KMS-11 (cell line): ENCODE results near the gene UTP4.
"Not testable (repeated sequence)": the region's sequence is repeated elsewhere in the genome, so short reads cannot be mapped to it uniquely, and the experiment has no call there.

Experiments used
- H2AFZ ChIP-seq: fragments of 200-600 bp; sonication (generic); 2 replicates; pipeline ENCODE4 v1.6.1; 2016; ENCODE audit warnings: antibody characterized with exemption, mixed run types, low read depth
- H3K27ac ChIP-seq: fragments of 200-600 bp; sonication (generic); 2 replicates; pipeline ENCODE4 v1.6.1; 2016; ENCODE audit warnings: mild to moderate bottlenecking, mixed run types
- H3K27me3 ChIP-seq: fragments of 200-600 bp; sonication (generic); 2 replicates; pipeline ENCODE4 v1.6.1; 2017; ENCODE audit warnings: mild to moderate bottlenecking, low read depth, mixed run types, moderate library complexity; ENCODE audit not compliant: insufficient read depth
- H3K36me3 ChIP-seq: fragments of 200-600 bp; sonication (generic); 2 replicates; pipeline ENCODE4 v1.6.1; 2017; ENCODE audit warnings: mild to moderate bottlenecking, mixed run types; ENCODE audit not compliant: insufficient read depth
- H3K4me1 ChIP-seq: fragments of 200-600 bp; sonication (generic); 2 replicates; pipeline ENCODE4 v1.6.1; 2016; ENCODE audit warnings: mild to moderate bottlenecking, low read depth, mixed run types; ENCODE audit not compliant: poor library complexity, severe bottlenecking
- H3K4me2 ChIP-seq: fragments of 200-600 bp; sonication (generic); 2 replicates; pipeline ENCODE4 v1.7.0; 2016; ENCODE audit warnings: mild to moderate bottlenecking, mixed run types
- H3K4me3 ChIP-seq: fragments of 200-600 bp; sonication (generic); IDR thresholded peaks from 2 replicates; pipeline ENCODE4 v1.6.1; 2017; ENCODE audit warnings: low read depth, low read length, mixed read lengths; ENCODE audit not compliant: insufficient read depth
- H3K79me2 ChIP-seq: fragments of 200-600 bp; sonication (generic); 2 replicates; pipeline ENCODE4 v1.6.1; 2016; ENCODE audit warnings: low read depth, mixed run types; ENCODE audit not compliant: insufficient read depth
- H3K9ac ChIP-seq: fragments of 200-600 bp; sonication (generic); 2 replicates; pipeline ENCODE4 v1.6.1; 2016; ENCODE audit warnings: mild to moderate bottlenecking, mixed run types
- H4K20me1 ChIP-seq: fragments of 200-600 bp; sonication (generic); 2 replicates; pipeline ENCODE4 v1.6.1; 2016; ENCODE audit warnings: mild to moderate bottlenecking, mixed run types; ENCODE audit not compliant: insufficient read depth
- CTCF ChIP-seq: fragments of 200-600 bp; sonication (generic); conservative IDR thresholded peaks from 2 replicates; pipeline ENCODE4 v1.6.1; 2017; ENCODE audit warnings: low read depth, mild to moderate bottlenecking, antibody characterized with exemption, low read length, moderate library complexity, mixed read lengths

The UTP4 gene

DNA sequence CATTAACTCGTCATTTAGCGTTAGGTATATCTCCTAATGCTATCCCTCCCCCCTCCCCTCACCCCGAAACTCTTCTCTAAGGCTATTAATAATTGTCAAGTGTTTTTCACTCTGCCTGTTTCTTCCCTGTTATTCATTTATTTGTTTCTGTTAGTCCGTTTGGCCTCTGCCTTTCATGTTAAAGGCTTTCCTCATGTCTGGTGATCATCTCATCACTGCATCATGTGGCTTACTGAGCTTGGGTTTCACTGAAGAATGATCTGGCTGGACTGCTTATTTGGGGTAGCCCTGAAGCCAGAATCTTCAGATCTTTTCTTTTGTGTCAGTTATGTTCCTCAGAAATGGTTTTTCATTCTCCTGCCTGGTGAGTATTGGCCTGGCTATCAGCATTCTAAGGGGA lies 9.5 kb downstream of the UTP4 start:
- peaks cover 18% of the 10 kb centered on the region; the same call in 1 of the 2 replicates for H3K79me2 ChIP-seq
- peaks cover 22% of the 10 kb centered on the region; the same call in 1 of the 2 replicates for H3K36me3 ChIP-seq
- no peak overlapping the region for H3K9ac ChIP-seq

DNA sequence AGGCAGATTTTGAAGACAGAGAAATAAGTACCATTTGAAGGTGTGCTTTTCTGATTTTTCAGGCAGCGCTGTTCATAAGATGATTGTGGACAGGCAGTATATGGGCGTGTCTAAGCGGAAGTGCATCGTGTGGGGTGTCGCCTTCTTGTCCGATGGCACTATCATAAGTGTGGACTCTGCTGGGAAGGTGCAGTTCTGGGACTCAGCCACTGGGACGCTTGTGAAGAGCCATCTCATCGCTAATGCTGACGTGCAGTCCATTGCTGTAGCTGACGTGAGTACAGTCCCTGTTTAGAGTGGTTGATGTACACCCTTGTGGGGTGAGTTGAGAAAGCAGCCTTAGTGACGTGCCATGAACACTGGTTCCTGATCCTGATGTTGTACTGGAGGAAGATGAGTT lies 10.7 kb downstream of the UTP4 start:
- no peak overlapping the region for H3K4me2 ChIP-seq
- peaks cover 18% of the 10 kb centered on the region; the same call in 1 of the 2 replicates for H3K36me3 ChIP-seq

More for the DNA sequence above, 9.5 kb downstream of the UTP4 start:
- H3K4me3 ChIP-seq = no peak overlapping the region
- no peak for TF ChIP-seq CTCF
- no peak overlapping the region for H2AFZ ChIP-seq
- no peaks in the 10 kb centered on the region for H4K20me1 ChIP-seq
- no peaks in the 10 kb centered on the region for H3K4me1 ChIP-seq
- H3K4me2 ChIP-seq = no peak overlapping the region
- no peak overlapping the region for H3K27ac ChIP-seq
- H3K27me3 ChIP-seq = no peaks in the 10 kb centered on the region

GRCh38 chr16:69145658-69146057 lies 13.2 kb downstream of the UTP4 start:
- Histone ChIP-seq H3K9ac (no peak overlapping the region), H3K4me2 (no peak overlapping the region), H3K36me3 (peaks cover 6% of the 10 kb centered on the region; the same call in 1 of the 2 replicates), H3K4me3 (no peak overlapping the region), H2AFZ (no peak overlapping the region), H3K27me3 (no peaks in the 10 kb centered on the region), H3K27ac (no peak overlapping the region), H3K79me2 (peaks cover 9% of the 10 kb centered on the region; the same call in 1 of the 2 replicates), H4K20me1 (no peaks in the 10 kb centered on the region), H3K4me1 (no peaks in the 10 kb centered on the region)
- TF ChIP-seq CTCF = no peak

More for the DNA sequence above, 10.7 kb downstream of the UTP4 start:
- Histone ChIP-seq H4K20me1 (no peaks in the 10 kb centered on the region), H3K27ac (no peak overlapping the region), H3K9ac (no peak overlapping the region), H3K4me3 (no peak overlapping the region), H3K27me3 (no peaks in the 10 kb centered on the region), H2AFZ (no peak overlapping the region), H3K4me1 (no peaks in the 10 kb centered on the region), H3K79me2 (peaks cover 9% of the 10 kb centered on the region; the same call in 1 of the 2 replicates)
- TF ChIP-seq CTCF = 0 out of 2 replicates have a peak, but pooled peaks have one; percentile 18

DNA sequence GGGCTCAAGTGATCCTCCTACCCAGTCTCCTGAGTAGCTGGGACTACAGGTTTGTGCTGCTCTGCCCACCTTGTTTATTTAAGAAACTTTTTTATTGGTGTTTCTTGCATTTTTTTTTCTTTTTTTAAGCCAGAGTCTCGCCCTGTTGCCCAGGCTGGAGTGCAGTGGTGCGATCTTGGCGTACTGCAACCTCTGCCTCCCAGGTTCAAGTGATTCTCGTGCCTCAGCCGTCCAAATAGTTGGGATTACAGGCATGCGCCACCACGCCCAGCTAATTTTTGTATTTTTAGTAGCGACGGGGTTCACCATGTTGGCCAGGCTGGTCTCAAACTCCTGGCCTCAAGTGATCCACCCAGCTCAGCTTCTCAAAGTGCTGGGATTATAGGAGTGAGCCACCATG lies 17.2 kb downstream of the UTP4 start:
- H4K20me1 ChIP-seq, H3K27ac ChIP-seq, H3K4me2 ChIP-seq, H2AFZ ChIP-seq, H3K4me3 ChIP-seq, H3K4me1 ChIP-seq, H3K27me3 ChIP-seq, H3K9ac ChIP-seq, H3K79me2 ChIP-seq: not testable (repeated sequence)
- H3K36me3 ChIP-seq = peaks cover 21% of the 10 kb centered on the region; the same call in 1 of the 2 replicates

DNA sequence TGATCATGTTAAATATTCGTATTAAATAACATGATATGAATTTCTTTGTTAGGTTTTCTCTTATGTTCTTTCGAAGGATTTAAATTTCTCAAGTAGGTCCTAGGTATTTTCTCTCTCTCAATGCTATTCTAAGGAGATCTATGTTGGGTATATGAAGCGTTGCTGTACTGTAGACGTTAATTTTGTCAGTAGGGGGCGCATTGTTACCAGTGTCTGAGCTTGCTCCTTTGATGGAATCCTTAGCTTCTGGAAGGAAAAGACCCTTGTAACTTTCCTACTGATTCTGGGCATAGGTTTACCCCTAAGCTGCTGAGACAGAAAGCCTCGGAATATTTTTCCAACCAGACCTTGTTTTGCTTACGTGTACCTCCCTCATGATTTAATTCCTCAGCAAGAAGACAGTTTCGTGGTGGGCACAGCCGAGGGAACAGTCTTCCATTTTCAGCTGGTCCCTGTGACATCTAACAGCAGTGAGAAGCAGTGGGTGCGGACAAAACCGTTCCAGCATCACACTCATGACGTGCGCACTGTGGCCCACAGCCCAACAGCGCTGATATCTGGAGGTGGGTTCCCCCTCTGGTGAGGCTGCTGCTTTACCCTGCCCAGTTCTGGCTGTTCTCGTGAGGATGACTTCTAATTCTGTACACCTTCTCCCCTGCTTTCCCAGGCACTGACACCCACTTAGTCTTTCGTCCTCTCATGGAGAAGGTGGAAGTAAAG lies 17.9 kb downstream of the UTP4 start:
- Histone ChIP-seq H4K20me1 (no peaks in the 10 kb centered on the region; the same call in 1 of the 2 replicates), H2AFZ (no peak overlapping the region), H3K27ac (no peak overlapping the region), H3K79me2 (peaks cover 5% of the 10 kb centered on the region; the same call in 1 of the 2 replicates), H3K36me3 (peaks cover 21% of the 10 kb centered on the region; the same call in 1 of the 2 replicates), H3K4me2 (no peak overlapping the region), H3K4me3 (no peak overlapping the region), H3K4me1 (no peaks in the 10 kb centered on the region), H3K9ac (no peak overlapping the region), H3K27me3 (no peaks in the 10 kb centered on the region)
- TF ChIP-seq CTCF = peak; percentile 86
